Left ventricle myocardium inferior (tissue), 1 donor: Measurements from ENCODE around the gene PRR3. TPM values are rescaled to one million over a fixed set of nuclear protein-coding genes. Genes with fewer than 3 reads are reported as not detected.

ENCODE experiments used
- DNase-seq: peaks from one replicate; pipeline ENCODE4 v3.0.0-alpha.2; 2020
- H3K27ac ChIP-seq: fragments of 200-600 bp; replicated peaks from 2 replicates; pipeline ENCODE4 v1.8.0; 2021
- H3K27me3 ChIP-seq: fragments of 200-600 bp; 2 replicates; pipeline ENCODE4 v1.8.0; 2021; ENCODE audit warnings: low read depth
- H3K36me3 ChIP-seq: fragments of 200-600 bp; 2 replicates; pipeline ENCODE4 v1.8.0; 2021
- H3K4me1 ChIP-seq: fragments of 200-600 bp; 2 replicates; pipeline ENCODE4 v1.8.0; 2021
- H3K4me3 ChIP-seq: fragments of 200-600 bp; 2 replicates; pipeline ENCODE4 v1.8.0; 2021; ENCODE audit warnings: mild to moderate bottlenecking, moderate library complexity
- H3K9me3 ChIP-seq: fragments of 200-600 bp; replicated peaks from 2 replicates; pipeline ENCODE4 v1.8.0; 2021
- CTCF ChIP-seq: fragments of 200-600 bp; IDR thresholded peaks from 2 replicates; pipeline ENCODE4 v1.8.0; 2021; ENCODE audit warnings: antibody characterized with exemption, mild to moderate bottlenecking, borderline replicate concordance
- intact Hi-C: fragments of 100-400 bp; cut with micrococcal nuclease; formaldehyde crosslinking; loops from one replicate; pipeline ENCODE4 v1.11.0; 2022
- total RNA-seq: library from RNA; stranded (reverse); fragmentation: NEBNext Ultra II Directional; extraction: Animal tissue kit (Norgen Biotek cat#: 25700); gene quantifications from one replicate; pipeline ENCODE4 v1.2.1, GENCODE V29; 2021
- donor health status: DM: no; HTN: yes; CAD: no; lungs with severe emphysema.

Gene PRR3
- total RNA-seq, 1 donor from 2014 or later: 2.0 TPM

DNA sequence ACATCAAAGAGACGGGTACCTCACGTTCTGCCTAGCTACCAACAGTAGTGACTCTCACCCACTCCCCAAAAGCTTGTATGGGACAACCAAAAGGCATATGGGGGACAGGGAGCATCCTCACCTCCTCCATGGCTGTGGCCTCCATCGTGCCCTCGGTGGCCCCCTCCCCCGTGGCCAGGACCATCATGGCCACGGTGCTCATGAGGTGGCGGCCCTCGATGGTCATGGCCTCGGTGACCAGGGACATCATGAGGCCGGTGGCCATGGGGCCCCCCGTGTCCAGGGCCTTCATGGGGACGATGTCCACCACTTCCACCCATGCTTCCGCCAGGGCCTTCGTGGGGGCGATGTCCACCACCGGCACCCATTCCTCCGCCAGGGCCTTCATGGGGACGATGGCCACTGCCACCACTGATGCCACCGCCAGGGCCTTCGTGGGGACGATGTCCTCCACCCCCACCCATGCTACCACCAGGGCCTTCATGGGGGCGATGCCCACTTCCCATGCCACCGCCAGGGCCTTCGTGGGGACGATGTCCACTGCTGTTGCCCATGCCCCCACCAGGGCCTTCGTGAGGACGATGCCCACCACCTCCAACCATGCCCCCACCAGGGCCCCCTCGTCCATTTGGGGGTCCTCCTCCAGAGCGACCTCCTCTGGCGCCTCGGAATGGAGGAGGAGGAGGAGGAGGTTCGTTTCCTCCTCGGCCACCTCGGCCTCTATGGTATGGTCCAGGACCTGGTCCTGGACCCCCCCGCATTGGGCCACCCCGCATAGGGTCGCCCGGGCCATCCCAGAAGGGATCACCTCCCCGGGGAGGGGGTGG is 44.9 kb downstream of the PRR3 start:
- Histone ChIP-seq H3K4me3 (no peak overlapping the region), H3K27me3 (no peaks in the 10 kb centered on the region), H3K27ac (no peak overlapping the region), H3K9me3 (no peaks in the 10 kb centered on the region), H3K4me1 (peaks cover 13% of the 10 kb centered on the region), H3K36me3 (peaks cover 68% of the 10 kb centered on the region)
- intact Hi-C loops: no loop called here
- TF ChIP-seq CTCF: no peak
- DNase-seq: no peak

DNA sequence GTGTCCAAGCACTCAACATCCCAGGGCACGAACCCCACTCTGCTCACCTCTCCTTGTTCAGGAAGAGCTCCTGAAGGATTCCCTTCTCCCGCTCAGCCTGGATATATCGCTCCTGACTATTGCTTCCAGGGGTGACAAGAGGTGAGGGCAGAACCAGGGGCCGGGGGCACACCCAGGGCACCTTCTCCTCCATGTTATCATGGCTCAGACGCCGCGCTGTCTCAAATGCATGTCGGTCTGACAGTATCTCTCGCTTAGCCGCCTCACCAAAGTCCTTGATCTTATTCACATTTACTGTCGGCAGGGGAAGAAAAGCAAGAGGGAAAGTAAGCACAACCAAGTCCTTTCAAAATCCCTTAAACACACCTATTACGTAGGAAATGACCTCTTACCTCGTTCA is 46.9 kb downstream of the PRR3 start:
- intact Hi-C loops: no loop called here

DNA sequence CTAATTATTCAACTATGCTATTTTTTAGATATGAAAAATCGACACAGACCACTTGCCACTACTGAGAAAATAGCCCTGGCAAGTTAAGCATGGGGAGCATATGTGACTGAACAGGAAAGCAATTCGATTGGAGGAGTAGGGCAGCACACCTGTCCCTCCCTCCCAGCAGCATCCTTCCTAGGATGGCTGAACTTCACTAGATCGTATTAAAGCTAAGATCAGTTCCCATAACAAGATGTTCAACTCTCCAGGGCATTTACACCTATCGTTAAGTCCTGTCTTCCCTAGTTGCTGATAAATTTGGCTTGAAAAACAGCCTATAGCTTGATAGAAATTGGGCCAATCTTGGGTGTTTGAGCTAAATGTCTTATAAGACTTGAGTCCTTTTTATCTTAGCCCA is 53.0 kb downstream of the PRR3 start:
- no peaks in the 10 kb centered on the region for H3K9me3 ChIP-seq
- H3K27me3 ChIP-seq: no peaks in the 10 kb centered on the region
- peaks cover 46% of the 10 kb centered on the region for H3K36me3 ChIP-seq
- no peak for TF ChIP-seq CTCF
- no peak overlapping the region for H3K4me3 ChIP-seq
- no peak for DNase-seq
- intact Hi-C loops: no loop called here
- H3K4me1 ChIP-seq: peaks cover 60% of the 10 kb centered on the region
- H3K27ac ChIP-seq: peak overlapping the region; percentile 23

More for the DNA sequence above, 46.9 kb downstream of the PRR3 start:
- Histone ChIP-seq H3K9me3 (no peaks in the 10 kb centered on the region), H3K27me3 (no peaks in the 10 kb centered on the region), H3K4me3 (no peak overlapping the region), H3K27ac (no peak overlapping the region), H3K4me1 (peaks cover 15% of the 10 kb centered on the region), H3K36me3 (peaks cover 87% of the 10 kb centered on the region)
- TF ChIP-seq CTCF: no peak
- DNase-seq: no peak

DNA sequence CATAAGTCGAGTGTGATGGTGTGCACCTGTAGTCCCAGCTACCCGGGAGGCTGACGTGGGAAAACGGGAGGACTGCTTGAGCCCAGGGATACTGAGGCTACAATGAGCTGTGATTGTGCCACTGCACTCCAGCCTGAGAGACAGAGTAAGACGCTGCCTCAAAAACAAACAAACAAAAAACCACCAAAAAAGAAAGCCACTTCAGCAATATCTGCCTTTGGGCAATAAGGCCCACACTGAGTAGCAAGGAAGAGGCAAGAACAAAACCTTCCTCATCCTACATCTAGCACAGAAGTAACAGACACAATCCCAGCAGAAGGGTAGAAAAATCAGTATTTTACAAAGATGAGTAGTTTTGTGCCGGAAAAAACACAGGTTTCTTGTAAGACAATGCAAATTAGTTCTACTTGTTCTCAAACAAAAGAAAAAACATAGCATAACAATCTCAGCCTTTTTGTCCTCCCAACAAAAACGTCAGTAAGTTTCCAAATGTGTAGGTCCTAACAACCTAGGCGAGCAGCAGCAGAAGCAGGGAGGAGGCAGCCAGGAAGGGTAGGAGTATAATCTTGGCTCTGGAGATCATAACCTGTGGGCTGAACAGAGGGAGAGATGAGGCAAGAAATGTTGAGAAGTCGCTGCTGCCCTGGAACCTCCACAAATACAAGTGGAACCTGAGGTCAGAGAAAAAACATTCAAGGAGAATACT is 54.2 kb downstream of the PRR3 start:
- no peaks in the 10 kb centered on the region for H3K9me3 ChIP-seq
- no peak for TF ChIP-seq CTCF
- peaks cover 40% of the 10 kb centered on the region for H3K36me3 ChIP-seq
- H3K27me3 ChIP-seq: no peaks in the 10 kb centered on the region
- intact Hi-C loops: no loop called here
- H3K4me3 ChIP-seq: no peak overlapping the region
- no peak for DNase-seq
- peaks cover 71% of the 10 kb centered on the region for H3K4me1 ChIP-seq
- H3K27ac ChIP-seq: peak overlapping the region; percentile 23

DNA sequence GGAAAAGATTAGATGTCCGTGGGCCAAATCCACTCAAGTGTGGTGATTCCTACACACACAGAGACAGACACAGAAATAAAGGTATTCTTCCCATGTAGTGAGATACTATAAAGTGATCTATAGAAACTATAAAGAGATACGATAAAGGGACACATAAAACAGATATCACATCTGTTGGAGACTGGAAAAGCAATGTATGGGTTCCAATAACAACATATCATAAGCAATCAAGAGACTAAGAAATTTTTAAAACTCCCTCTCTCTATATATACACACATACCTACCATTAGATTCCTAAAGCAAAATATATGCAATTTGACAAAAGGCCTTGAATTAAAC is 54.7 kb downstream of the PRR3 start:
- intact Hi-C loops: no loop called here
- Histone ChIP-seq H3K27ac (peak overlapping the region; percentile 23), H3K36me3 (peaks cover 40% of the 10 kb centered on the region), H3K9me3 (no peaks in the 10 kb centered on the region), H3K4me1 (peaks cover 77% of the 10 kb centered on the region), H3K4me3 (no peak overlapping the region), H3K27me3 (no peaks in the 10 kb centered on the region)
- no peak for TF ChIP-seq CTCF
- no peak for DNase-seq
